Body of pancreas (tissue), 2 donors: ENCODE results near the gene DNMBP. TPM values are rescaled to one million over a fixed set of nuclear protein-coding genes. Genes with fewer than 3 reads are reported as not detected.

Experiments
- total RNA-seq, 2 donors: library from RNA; depleted of rRNA; stranded (reverse); fragments of >200 nt; gene quantifications; one replicate each; pipeline ENCODE4 v1.1.0, GENCODE V29; 2016

Gene DNMBP
- total RNA-seq, 2 donors from 2014 or later, result 11.5 to 19.2 TPM

Other genes starting within 250 kb of the DNMBP start
- 1 to 10 TPM; 1.3 to 4.3 TPM for gene ABCC2, start 227.3 kb downstream of the DNMBP start, total RNA-seq
- not detected for gene CPN1, start 71.9 kb upstream of the DNMBP start, total RNA-seq
- gene ERLIN1, start 176.1 kb upstream of the DNMBP start, total RNA-seq, result 10 to 100 TPM in 1 of 2 donors, 1 to 10 TPM in 1; 3.6 to 14.3 TPM
- gene CHUK, start 219.6 kb upstream of the DNMBP start, total RNA-seq, result 10 to 100 TPM in 1 of 2 donors, 1 to 10 TPM in 1; 8.6 to 13.7 TPM